AG04450 (cell line): Measurements from ENCODE around the gene TMEM242. TPM values are rescaled to one million over a fixed set of nuclear protein-coding genes. Genes with fewer than 3 reads are reported as not detected.

Experiments
- polyA plus RNA-seq: library from polyadenylated mRNA; depleted of rRNA; stranded (reverse); fragments of >200 nt; gene quantifications from 2 replicates; pipeline ENCODE4 v1.2.3, GENCODE V29; 2011; rRNA removed

TMEM242 gene
- polyA plus RNA-seq, 1 experiment, result 8.6 TPM

Other genes starting within 250 kb of the TMEM242 start
- 2.1 and 2.2 TPM in 2 replicates for gene ZDHHC14, start 57.7 kb upstream of the TMEM242 start, polyA plus RNA-seq